ENCODE data around the gene PNKD.

- TF ChIP-seq, protein P1, sequence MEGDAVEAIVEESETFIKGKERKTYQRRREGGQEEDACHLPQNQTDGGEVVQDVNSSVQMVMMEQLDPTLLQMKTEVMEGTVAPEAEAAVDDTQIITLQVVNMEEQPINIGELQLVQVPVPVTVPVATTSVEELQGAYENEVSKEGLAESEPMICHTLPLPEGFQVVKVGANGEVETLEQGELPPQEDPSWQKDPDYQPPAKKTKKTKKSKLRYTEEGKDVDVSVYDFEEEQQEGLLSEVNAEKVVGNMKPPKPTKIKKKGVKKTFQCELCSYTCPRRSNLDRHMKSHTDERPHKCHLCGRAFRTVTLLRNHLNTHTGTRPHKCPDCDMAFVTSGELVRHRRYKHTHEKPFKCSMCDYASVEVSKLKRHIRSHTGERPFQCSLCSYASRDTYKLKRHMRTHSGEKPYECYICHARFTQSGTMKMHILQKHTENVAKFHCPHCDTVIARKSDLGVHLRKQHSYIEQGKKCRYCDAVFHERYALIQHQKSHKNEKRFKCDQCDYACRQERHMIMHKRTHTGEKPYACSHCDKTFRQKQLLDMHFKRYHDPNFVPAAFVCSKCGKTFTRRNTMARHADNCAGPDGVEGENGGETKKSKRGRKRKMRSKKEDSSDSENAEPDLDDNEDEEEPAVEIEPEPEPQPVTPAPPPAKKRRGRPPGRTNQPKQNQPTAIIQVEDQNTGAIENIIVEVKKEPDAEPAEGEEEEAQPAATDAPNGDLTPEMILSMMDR (conservative IDR thresholded peaks at IDR 0.05 in 1 of 2, IDR thresholded peaks at IDR 0.05 in 1 of 2; ENCODE audit: low read depth in 1 of 2, low read length in 2 of 2), result no peak
- no peak for TF ChIP-seq EZH2 (IDR thresholded peaks at IDR 0.05; ENCODE audit: low read length, missing control alignments)
These were observed 1.1 kb downstream of the PNKD start for GRCh38 chr2:218271487-218271797.
